Hindlimb muscle (tissue), 1 donor: ENCODE measurements around the gene TGFBR2. TPM values are rescaled to one million over a fixed set of nuclear protein-coding genes. Genes with fewer than 3 reads are reported as not detected.
"Not testable (repeated sequence)": the region's sequence is repeated elsewhere in the genome, so short reads cannot be mapped to it uniquely, and the experiment has no call there.

Source experiments
- DNase-seq: peaks from one replicate; pipeline ENCODE4 v3.0.0-alpha.2; 2013
- polyA plus RNA-seq: library from polyadenylated mRNA; unstranded; fragments of 120-200 nt; gene quantifications from one replicate; pipeline ENCODE4 v1.2.1, GENCODE V29; 2013; ENCODE audit not compliant: insufficient read length

TGFBR2 gene
- polyA plus RNA-seq, 1 donor = 61.4 TPM

DNA sequence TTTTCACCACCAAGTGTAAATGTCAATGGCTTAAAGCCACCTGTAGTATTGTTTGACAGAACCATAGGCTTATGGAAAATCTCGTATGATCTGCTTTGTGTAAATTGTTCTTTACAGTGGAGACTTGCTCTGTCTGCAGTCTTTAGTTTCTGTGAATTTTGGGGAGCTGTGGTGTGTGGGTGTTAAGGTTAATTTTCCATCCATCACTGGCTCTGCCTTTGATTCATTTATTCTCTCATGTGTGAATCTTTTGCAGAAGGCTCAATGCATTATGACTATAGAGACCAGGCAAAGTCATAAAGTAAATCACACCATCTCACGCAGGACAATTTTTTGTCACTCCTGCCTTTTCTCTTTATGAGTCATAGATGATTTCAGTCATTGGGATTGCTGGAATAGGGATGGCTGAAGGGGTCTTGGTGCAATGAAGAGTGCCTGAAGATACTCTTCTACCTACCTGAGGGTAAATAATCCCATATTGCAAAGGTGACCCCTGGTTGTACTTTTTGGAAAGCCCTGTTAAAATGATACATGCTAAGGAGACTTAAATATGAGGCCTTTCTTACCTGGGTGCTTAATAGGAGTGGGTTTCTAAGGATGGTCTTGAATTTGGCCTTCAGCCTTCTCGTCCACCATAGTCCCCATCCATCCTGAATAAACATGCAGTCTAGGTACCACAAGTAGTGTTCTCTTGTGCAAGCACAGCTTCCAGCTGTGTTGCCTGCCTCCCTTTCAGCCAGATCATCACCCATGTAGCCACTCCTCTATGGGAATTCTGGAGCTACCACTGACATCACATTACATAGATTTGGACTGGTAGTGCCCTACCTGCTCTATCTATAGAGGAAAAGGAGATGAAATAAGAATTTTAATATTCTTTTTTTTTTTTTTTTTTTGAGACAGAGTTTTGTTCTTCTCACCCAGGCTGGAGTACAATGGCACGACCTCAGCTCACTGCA, 14.3 kb downstream of the TGFBR2 start:
- DNase-seq = no peak

DNA sequence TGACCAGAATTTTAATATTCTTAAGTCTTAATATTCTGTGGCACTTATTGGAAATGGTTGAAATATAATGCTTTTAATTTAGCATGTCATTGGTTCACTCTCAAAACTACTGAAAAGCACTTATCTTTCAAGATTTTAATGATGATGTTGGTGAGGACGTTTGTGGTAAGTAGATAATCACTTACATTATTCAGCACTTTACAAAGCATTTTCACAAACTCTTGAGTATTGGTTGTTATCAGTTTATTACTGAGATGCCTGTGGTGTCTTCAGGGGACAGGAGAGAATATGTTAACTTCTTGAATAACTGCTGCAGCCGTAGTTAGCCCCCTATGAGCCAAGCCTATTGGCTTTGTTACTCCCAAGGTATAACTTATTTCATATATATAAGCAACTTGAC, 15.2 kb downstream of the TGFBR2 start:
- no peak for DNase-seq

DNA sequence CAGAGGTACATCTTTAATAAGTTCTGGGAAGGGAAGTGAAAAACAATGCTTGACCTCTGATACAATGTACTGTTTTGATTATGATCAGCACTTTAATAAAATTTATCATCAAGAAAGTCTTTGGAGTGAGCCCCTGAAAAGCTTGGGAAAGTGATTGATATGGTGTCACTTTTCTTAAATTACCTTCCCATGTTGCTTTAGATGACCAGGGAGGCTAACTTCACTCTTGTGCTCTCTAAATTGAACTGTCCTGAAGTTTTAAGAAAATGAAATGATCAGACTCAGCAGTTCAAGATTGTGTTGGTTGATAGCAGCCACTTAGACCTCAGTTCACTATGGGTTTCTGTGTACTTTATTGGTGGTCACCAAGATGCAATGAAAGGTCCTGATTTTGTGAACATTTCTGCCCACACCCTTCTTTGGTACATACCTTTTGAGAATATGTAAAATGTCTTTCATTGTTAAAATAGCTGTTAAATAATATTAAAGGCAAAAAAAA, 15.7 kb downstream of the TGFBR2 start:
- DNase-seq = no peak

DNA sequence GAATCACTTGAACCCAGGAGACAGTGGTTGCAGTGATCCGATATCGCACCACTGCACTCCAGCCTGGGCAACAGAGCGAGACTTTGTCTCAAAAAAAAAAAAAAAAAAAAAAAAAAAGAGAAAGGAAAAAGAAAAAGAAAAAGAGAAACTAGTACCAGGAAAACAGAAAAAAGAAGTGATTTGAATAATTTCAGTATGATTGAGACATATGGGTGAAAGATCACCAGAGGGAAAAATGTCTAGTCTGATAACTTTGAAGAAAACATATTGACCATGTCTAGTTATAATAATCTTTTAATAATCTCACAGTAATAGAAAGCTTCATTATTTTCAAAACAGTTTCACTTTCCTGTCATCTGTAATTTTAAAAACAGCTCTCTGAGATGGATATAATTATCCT, 16.4 kb downstream of the TGFBR2 start:
- no peak for DNase-seq

DNA sequence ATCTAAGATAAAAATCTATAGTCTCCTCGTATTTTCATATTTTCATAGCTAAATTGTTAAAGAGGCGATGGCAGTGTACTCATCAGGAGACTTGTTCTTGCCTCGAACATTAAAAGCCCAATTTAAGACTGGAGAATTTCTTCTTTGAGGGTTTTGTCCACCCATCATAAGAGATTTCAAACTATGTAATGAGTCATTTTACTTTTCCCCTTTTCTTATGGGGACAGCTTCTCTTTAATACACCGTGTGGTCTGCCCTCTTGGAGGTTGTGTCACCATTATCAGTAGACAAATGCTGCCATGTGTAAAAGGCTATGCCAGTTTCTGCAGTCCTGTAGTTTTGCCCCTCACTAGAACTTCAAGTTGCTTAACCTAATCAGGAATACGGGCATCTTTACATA, 16.9 kb downstream of the TGFBR2 start:
- no peak for DNase-seq

DNA sequence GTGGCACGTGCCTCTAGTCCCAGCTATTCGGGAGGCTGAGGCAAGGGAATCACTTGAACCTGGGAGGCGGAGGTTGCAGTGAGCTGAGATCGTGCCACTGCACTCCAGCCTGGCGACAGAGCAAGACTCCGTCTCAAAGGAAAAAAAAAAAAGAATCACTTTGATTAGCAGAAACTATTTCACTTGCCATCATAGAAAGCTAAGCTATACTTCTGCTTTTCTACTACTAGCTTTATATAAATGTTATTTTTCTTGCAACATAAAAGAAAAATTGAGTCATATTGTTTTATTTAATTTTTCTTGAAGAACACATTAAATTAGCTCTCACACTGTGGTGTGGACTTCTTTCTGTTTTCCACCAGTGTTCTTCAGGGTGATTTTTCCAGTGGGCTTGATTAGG, 18.1 kb downstream of the TGFBR2 start:
- not testable (repeated sequence) for DNase-seq

DNA sequence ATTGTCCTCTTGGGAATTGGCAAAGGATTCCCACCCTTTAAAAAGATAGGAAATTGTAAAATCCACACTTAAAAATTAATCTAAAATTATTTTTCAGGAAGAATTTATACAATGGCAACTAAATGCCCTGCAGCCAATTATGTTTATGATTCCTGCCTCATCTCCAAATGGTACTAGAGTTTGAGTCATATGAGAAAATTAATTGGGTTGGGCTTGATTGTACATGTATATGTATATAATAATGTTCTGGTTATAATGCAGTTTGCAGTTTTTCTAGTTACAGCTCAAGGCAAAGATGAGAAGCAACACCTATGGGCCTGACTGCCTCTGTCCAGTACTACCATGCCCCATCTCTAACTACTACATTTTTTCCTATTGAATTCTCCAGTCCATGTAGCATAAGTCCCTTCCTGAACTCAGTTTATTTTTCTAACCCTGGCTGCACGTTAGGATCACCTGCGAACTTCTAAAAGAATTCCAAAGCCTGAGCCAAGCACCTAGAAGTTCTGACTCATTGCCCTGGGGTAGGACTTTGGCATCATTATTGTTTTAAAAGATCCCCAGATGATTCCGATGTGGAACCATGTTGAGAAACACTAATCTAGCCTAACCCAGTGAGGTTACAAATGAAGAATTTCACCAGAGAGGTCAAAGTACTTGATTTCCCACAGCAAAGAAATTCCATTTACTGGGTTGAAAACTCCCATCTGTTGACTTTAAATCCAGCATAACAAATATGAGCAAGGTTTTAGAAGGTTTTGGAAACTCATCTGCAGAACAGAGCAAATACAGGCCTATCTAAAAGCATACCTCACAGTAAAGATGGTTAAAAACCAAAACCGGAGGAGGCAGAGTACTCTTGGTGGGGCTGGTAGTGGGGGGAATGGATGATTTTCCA, 19.4 kb downstream of the TGFBR2 start:
- DNase-seq = no peak

DNA sequence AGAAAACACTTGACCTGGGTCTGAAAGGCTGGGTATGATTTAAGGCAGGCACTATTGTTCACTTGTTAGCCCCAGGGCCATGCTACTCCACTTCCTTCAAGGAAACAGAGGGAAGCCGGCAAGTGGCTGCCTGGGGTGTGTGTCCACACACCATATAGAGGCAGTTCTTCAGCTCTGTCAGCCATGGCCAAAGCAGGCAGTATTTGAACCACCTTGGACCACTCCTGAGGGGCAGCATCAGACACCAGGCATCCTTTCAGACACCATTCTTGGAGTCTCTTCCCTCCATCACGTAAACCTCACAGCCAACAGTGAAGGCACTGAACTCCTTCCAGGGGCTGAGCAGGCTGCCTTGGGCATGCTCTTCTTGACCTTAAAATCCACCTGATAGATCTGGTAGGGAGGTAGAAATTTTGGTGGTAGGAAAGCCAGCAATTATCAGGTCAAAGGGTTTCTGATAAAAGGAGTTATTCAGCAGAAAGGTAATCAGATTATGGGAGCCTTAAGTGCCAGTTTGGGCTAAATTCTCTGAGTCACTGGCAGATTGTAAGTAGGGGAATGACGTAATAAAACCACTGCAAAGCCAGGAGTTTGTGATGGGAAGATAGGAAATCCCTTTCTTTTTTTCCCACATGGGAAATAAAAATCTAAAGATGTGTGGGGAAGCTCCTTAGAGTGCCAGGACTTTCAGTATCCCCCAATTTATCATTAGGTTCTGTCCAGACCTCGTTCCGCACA, 20.2 kb downstream of the TGFBR2 start:
- no peak for DNase-seq

DNA sequence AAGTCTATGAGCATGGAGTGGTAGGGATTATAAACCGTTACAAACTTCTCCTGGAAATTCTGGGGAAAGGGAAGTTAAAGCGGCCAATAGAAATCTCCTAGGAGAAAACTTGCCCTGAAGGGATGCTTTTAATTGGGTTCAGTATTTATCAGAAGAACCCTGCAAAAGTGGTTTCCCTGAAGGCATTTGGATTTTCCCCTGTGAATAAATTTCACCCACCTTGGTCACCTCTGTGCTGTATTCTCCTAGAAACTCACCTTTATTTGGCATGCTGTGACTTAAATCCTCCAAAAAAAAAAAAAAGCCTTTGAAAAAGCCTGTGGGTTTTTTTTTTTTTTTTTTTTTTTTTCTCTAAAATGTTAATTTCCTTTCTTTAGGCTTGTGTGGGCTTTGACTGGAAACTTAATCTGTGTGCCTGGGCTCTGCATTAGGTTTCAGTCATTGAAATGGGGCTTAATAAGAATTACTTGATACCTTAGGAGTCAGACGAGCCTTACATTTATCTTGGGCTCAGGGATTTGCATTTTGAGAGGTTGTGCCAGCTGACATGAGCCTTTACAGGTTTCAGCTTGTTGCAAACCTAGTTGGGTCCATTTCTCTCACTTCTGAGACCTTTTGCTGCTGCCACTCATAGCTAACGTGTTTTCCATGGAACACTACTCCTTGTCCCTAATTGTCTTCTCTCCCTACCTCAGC, 22.0 kb downstream of the TGFBR2 start:
- no peak for DNase-seq

DNA sequence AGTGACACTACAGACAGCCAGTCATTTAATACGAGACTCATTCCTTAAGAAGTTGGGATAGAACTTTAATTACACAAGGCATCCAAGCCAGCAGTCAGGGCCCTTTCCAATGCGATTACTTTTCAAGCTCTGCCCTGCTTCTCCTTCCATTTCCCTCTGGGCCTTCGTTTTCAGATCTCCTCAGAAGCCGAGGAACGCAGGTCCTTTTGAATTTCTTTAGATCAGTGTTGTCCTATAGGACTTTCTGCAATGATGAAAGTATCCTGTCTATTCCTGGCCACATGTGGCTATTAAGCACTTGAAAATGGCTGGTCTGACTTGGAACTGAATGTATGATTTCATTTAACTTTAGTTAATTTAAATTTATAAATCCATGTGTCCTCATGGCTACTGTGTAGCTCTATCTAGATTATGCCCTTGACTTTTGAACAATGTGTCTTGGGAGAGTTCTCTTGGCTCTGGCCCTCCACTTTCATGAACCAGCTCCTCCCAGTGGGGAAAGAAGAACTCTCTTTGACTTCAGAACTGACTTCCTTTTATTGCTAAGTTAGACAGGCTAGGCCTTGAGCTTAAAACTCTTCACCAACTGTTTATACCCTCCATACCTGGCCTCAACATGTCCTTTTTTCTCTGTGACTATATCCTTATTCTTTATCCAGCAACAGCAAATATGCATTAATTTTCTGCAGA, 22.6 kb downstream of the TGFBR2 start:
- DNase-seq = no peak

DNA sequence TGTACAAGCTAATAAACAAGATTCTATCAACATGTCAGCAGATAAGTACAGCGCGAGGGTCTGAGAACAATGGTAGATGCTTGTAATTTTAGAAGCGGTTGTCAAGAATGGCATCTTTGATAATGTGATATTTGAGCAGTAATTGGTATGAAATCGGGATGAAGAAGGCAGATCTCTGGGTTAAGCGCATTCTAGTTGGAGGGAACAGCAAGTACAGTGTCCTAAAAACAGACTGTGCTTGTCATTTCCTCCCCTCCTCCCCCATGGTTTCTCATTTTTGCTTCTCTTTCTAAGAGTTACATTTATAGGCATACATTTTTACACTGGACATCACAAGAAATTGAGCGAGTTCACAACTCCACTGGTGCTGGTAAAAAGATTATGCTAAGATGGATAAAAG, 23.3 kb downstream of the TGFBR2 start:
- no peak for DNase-seq

DNA sequence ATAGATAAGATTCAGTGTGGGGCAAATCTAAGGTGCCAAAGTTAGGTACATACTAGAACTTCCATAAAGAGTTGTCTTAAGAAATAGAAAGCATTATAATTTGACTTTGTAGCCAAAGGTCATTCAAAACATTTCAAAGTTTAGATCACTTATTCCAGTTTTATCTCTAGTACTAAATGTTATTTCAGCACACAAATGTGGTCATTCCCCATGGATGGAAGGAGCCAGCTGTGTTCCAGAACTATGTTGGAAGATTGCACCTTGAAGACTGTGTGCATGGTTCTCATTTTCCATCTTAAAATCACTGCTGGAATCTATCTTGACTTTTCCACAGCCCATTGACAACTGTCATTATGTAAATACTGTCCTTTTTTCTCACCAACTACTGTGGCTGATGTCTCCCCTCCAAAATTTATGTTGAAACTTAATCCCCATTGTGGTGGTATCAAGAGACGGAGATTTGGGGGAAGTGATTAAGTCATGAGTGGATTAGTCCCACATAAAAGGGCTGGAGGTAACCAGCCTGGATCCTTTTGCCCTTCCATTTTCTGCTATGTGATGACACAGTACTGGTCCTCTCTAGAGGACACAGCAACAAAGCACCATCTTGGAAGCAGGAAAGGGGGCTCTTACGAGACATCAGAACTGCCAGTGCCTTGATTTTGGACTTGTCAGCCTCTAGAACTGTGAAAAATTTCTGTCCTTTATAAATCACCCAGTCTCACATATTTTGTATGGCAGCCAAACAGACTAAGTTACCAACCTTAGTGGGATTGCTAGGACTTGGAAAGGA, 24.0 kb downstream of the TGFBR2 start:
- no peak for DNase-seq

DNA sequence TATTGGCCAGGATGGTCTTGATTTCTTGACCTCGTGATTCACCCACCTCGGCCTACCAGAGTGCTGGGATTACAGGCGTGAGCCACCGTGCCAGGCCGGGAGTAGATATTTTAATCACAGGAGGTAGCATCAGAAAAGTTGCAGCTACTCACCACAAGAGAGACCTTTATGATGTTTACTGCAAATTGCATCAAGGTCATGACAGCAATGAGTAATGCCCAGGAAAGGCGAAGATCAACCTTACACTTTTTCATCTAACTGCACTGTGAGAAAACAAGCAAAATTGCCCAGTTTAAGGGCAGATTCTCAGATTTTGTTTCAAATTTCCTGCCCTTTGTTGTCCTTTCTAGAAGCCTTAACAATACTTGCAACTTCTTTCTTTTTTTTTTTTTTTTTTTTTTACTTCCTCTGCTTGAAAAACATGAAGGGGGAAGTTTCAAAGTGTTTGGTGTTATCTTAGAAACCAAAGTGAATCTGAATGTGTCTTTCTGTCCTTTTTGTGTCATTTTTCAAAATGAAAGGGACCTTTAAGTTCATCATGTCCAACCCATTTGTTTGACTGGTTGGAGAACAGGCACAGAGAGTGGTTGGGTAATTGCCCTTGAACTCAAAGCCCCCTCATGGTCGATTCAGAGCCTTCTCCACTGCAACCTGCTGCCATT, 25.0 kb downstream of the TGFBR2 start:
- DNase-seq = no peak

DNA sequence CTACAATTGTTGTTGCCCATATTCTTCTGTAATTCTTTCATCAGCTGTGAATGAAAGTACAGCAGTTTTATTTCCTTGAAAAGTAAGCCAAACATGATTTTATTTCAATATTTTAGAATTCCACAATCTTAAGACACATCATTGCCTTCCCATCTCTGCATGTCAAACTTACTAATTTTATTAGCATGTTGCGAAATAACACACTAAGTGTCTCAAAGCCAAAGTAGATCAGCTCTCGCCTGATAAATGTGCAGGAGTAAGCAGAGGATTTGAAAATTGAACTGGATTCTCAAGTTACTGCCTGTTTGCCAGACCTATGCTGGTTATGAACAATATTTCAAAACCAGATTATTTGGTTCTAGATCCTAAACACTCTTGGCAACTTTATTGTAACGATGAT, 25.7 kb downstream of the TGFBR2 start:
- DNase-seq = no peak

DNA sequence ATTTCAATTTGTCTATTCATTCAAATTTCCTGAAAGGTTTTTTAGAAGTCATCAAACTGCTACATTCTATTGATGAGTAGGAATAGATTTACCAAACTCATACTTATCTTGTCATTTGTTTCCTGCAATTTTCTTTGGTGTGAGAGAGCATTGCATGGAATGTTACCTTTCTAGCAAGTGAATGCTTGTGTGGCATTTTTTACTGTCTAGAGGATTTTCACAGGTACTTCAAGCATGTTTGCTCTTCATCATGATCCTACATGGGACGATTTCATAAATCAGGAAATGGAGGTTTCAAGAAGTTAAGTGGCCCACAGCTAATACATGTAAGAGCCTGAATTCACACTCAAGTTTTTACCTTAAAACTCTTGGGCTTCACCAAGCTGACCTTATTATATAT, 26.1 kb downstream of the TGFBR2 start:
- no peak for DNase-seq

DNA sequence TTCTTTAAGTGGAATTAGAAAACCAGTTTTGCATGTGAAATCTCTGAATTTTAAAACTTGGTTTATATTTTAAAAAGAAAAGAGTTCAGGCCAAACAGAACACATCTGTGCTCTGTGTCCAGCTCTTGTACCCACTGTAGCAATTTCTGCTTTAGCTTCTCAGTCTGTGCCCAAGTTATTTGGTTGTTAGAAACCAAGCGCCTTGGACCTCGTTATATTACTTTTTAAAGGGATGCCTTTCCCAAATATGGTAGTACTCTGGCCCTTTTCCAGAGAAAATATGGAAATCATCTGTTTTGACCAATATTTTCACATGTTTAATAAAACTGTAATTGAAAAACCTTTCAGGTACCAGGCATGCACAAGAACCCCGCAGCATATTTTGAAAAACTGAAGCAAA, 27.3 kb downstream of the TGFBR2 start:
- DNase-seq = no peak

DNA sequence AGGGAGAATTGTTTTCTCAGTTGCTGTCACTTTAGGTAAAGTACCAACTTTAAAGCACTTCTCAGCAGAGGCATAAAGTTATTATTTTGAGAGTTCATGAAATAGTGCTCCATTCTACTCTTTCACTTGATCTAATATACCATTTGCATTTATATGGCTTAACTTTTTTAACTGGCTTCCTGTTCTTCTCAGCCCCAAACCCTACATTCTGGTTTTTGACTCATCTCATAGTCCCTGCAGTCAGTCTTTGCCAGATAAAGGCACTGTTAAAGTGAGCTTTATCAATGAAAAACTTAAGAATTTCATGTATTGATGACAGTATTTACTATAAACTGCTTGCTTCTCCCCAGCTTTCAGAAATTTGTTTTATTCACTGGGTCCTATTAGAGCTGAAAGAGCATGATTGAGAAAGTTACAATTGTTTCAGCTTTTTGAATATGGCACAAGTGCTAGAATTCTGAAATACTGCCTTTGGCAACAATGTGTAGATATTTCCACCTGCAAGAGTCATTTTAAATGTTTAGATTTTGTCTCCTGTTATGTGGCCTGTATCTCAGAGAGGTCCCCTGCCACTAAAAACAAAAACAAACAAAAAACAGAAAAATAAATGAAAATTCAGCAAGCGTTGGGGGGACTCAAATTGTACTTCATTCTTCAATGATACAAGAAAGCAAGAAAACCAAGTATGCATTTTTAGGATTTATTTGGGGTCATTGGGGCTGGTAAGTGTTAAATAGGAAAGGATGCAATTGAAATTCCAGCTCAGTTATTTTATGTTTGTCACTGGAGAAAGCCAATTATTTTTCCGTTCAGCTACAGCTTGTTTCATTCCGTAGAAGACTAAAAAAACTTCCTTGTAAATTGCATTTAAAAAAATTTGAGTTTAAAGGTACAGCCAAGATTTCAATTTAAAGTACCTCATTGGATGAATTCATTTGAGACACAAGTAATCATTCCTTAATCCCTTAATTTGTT, 28.6 kb downstream of the TGFBR2 start:
- DNase-seq = no peak
